H1 (cell line): Measurements from ENCODE around the gene RALGDS.

Source experiments
- BRCA1 ChIP-seq: IDR thresholded peaks from 2 replicates; pipeline ENCODE4 v1.6.1; 2012; ENCODE audit warnings: low read depth, low read length, improper control_type of control experiment
- CHD2 ChIP-seq: IDR thresholded peaks from 2 replicates; pipeline ENCODE4 v1.6.1; 2012; ENCODE audit warnings: low read length, improper control_type of control experiment
- CTCF ChIP-seq, 3 experiments: IDR thresholded peaks; 1 replicate in 2 of 3; 2 replicates in 1 of 3; pipeline versions ENCODE4 v1.5.1 to v1.6.1; 2011; ENCODE audit warnings: low read length in 3 of 3, mild to moderate bottlenecking in 3 of 3, inconsistent platforms in 2 of 3, low read depth in 1 of 3, moderate library complexity in 1 of 3; ENCODE audit not compliant: insufficient read depth in 1 of 3; ENCODE audit errors: control extremely low read depth in 1 of 3
- EP300 ChIP-seq, 2 experiments: IDR thresholded peaks; 1 replicate in 1 of 2; 2 replicates in 1 of 2; pipeline ENCODE4 v1.6.1; 2011 to 2012; ENCODE audit warnings: low read depth in 2 of 2, low read length in 2 of 2, mild to moderate bottlenecking in 2 of 2, borderline replicate concordance in 1 of 2, inconsistent platforms in 1 of 2, moderate library complexity in 1 of 2
- MAX ChIP-seq: IDR thresholded peaks from 2 replicates; pipeline ENCODE4 v1.6.1; 2012; ENCODE audit warnings: inconsistent platforms
- POLR2A ChIP-seq, 2 experiments: IDR thresholded peaks; 1 replicate in 1 of 2; 2 replicates in 1 of 2; pipeline ENCODE4 v1.6.1; 2011; ENCODE audit warnings: low read depth in 2 of 2, low read length in 2 of 2, mild to moderate bottlenecking in 2 of 2; ENCODE audit errors: control extremely low read depth in 1 of 2
- POLR2AphosphoS5 ChIP-seq: IDR thresholded peaks from 2 replicates; pipeline ENCODE4 v1.6.1; 2011; ENCODE audit warnings: low read depth, low read length
- RNF2 ChIP-seq: fragments of 200-900, 300-1000 bp; sonication (generic); IDR thresholded peaks from 2 replicates; pipeline ENCODE4 v1.7.1; 2016; ENCODE audit warnings: borderline replicate concordance, low read depth, mild to moderate bottlenecking, antibody characterized with exemption, low read length; ENCODE audit not compliant: poor library complexity, severe bottlenecking; ENCODE audit errors: missing control alignments
- TAF1 ChIP-seq: IDR thresholded peaks from 2 replicates; pipeline ENCODE4 v1.6.1; 2011; ENCODE audit warnings: mild to moderate bottlenecking, low read depth, low read length
- YY1 ChIP-seq: IDR thresholded peaks from 2 replicates; pipeline ENCODE4 v1.6.1; 2011; ENCODE audit warnings: low read depth, mild to moderate bottlenecking, low read length
- ZNF274 ChIP-seq: IDR thresholded peaks from 2 replicates; pipeline ENCODE4 v1.7.0; 2012; ENCODE audit warnings: low read length, borderline replicate concordance; ENCODE audit errors: extremely low read depth

- TF ChIP-seq ZNF274 (no peak), CHD2 (no peak), BRCA1 (no peak), POLR2AphosphoS5 (no peak), CTCF (IDR thresholded peaks at IDR 0.05; ENCODE audit: control extremely low read depth in 1 of 3, insufficient read depth in 1 of 3, low read depth in 1 of 3, low read length in 3 of 3) (no peak), MAX (no peak), EP300 (IDR thresholded peaks at IDR 0.05; ENCODE audit: borderline replicate concordance in 1 of 2, low read depth in 2 of 2, low read length in 2 of 2) (no peak), TAF1 (no peak), RNF2 (no peak), YY1 (no peak), POLR2A (IDR thresholded peaks at IDR 0.05; ENCODE audit: control extremely low read depth in 1 of 2, low read depth in 2 of 2, low read length in 2 of 2) (no peak)
Measured at GRCh38 chr9:133064241-133065069, 56.6 kb downstream of the RALGDS start.
